Erythroblast (primary cell): Measurements from ENCODE around the gene PGA3.
"Not testable (repeated sequence)": the region's sequence is repeated elsewhere in the genome, so short reads cannot be mapped to it uniquely, and the experiment has no call there.

ENCODE experiments used
- GATA1 ChIP-seq: IDR thresholded peaks from 2 replicates; pipeline ENCODE4 v1.6.1; 2011; ENCODE audit warnings: low read depth, mild to moderate bottlenecking, control low read depth, low read length, moderate library complexity
- POLR2A ChIP-seq: IDR thresholded peaks from 2 replicates; pipeline ENCODE4 v1.6.1; 2011; ENCODE audit warnings: mild to moderate bottlenecking, low read length

DNA sequence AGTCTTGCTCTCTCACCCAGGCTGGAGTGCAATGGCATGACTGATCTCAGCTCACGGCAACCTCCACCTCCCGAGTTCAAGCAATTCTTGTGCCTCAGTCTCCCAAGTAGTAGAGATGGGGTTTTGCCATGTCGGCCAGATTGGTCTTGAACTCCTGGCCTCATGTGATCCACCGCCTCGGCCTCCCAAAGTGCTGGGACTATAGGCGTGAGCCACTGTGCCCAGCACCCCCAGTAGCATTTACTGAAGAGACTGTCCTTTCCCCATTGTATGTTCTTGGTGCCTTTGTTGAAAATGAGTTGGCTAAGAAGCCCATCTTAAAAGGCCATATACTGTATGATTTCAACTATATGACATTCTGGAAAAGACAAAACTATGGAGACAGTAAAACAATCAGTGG is 23.1 kb upstream of the PGA3 start:
- not testable (repeated sequence) for TF ChIP-seq POLR2A, GATA1
